Epithelial cell of prostate (primary cell): ENCODE measurements around the gene DDN.

Experiments used
- DNase-seq: peaks from one replicate; pipeline ENCODE4 v3.0.0-alpha.2; 2011; ENCODE audit warnings: low read depth, low spot score
- H3K27ac ChIP-seq: fragments of 450-650 bp; 2 replicates; pipeline ENCODE4 v1.5.1; 2017; ENCODE audit warnings: mild to moderate bottlenecking

The DDN gene

GRCh38 chr12:48969833-48970701 is 29.1 kb downstream of the DDN start:
- DNase-seq: no peak
- H3K27ac ChIP-seq: no peak overlapping the region

- H3K27ac ChIP-seq: no peak overlapping the region
- DNase-seq: no peak
Observed at GRCh38 chr12:48969160-48969771, 29.9 kb downstream of the DDN start.

- no peak overlapping the region for H3K27ac ChIP-seq
- DNase-seq: no peak
Observed at GRCh38 chr12:48968467-48968866, 30.7 kb downstream of the DDN start.

GRCh38 chr12:48967991-48968390 is 31.2 kb downstream of the DDN start:
- no peak overlapping the region for H3K27ac ChIP-seq
- no peak for DNase-seq

- no peak for DNase-seq
- no peak overlapping the region for H3K27ac ChIP-seq
Observed at GRCh38 chr12:48966177-48966895, 32.8 kb downstream of the DDN start.

- H3K27ac ChIP-seq: no peak overlapping the region
- DNase-seq: no peak
Observed at GRCh38 chr12:48965298-48965838, 33.8 kb downstream of the DDN start.

GRCh38 chr12:48961801-48962200 is 37.4 kb downstream of the DDN start:
- no peak for DNase-seq
- H3K27ac ChIP-seq: no peak overlapping the region

- no peak for DNase-seq
- H3K27ac ChIP-seq: no peak overlapping the region
Observed at GRCh38 chr12:48961331-48961730, 37.8 kb downstream of the DDN start.

- DNase-seq: no peak
- H3K27ac ChIP-seq: no peak overlapping the region
Observed at GRCh38 chr12:48960834-48961233, 38.3 kb downstream of the DDN start.

- no peak overlapping the region for H3K27ac ChIP-seq
- DNase-seq: no peak
Observed at GRCh38 chr12:48958049-48958388, 41.2 kb downstream of the DDN start.

GRCh38 chr12:48957141-48958048 is 41.8 kb downstream of the DDN start, which contains the start of gene ARF3:
Gene ARF3 (minus strand): TSS chr12:48957487. CDS start chr12:48941095, 16,392 bp downstream.
- peak; percentile 64 for DNase-seq
- peak within 1 kb of the TSS; percentile 70 for H3K27ac ChIP-seq

- H3K27ac ChIP-seq: peak overlapping the region; percentile 70
- peak; percentile 92 for DNase-seq
Observed at GRCh38 chr12:48956279-48957140, 42.7 kb downstream of the DDN start.

GRCh38 chr12:48954841-48955501 is 44.2 kb downstream of the DDN start:
- H3K27ac ChIP-seq: no peak overlapping the region
- DNase-seq: no peak

GRCh38 chr12:48954061-48954460 is 45.1 kb downstream of the DDN start:
- no peak overlapping the region for H3K27ac ChIP-seq
- DNase-seq: no peak

GRCh38 chr12:48952691-48953090 is 46.5 kb downstream of the DDN start:
- H3K27ac ChIP-seq: no peak overlapping the region
- no peak for DNase-seq

GRCh38 chr12:48947727-48948126 is 51.4 kb downstream of the DDN start:
- H3K27ac ChIP-seq: peak overlapping the region; percentile 31
- no peak for DNase-seq

GRCh38 chr12:48946943-48947342 is 52.2 kb downstream of the DDN start:
- no peak for DNase-seq
- no peak overlapping the region for H3K27ac ChIP-seq

GRCh38 chr12:48946205-48946604 is 53.0 kb downstream of the DDN start:
- no peak for DNase-seq

More at GRCh38 chr12:48946205-48946604, 53.0 kb downstream of the DDN start:
- H3K27ac ChIP-seq: no peak overlapping the region
